Measurements from ENCODE around the gene PTTG1IP. TPM values are rescaled to one million over a fixed set of nuclear protein-coding genes. Genes with fewer than 3 reads are reported as not detected.

The PTTG1IP gene
- total RNA-seq, 4 donors from 2014 or later: 256 to 374 (median 309) TPM

DNA sequence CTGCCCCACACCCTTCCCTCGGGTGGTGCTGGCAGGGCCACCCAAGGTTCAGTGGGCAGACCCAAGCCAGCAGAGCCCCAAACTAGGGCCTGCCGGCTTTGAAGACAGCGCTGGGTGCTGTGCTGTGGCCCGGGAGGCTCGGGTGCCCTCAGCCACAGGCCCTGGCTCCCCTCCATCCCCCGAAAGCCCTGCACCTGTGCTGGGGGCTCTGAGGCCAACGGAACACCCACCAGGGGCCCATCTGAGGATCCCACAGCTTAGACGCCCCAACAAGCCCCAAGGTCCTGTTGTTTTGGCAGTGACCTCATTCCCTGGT lies 38.6 kb upstream of the PTTG1IP start:
- Histone ChIP-seq H3K36me3 (no peaks in the 10 kb centered on the region), H3K27ac (peak overlapping the region in 1 of 3 donors; percentile 50), H3K27me3 (no peaks in the 10 kb centered on the region), H3K9me3 (no peaks in the 10 kb centered on the region), H3K4me1 (peaks cover 8 to 25% of the 10 kb centered on the region in 2 donors), H3K4me3 (replicated peaks in 1 of 3) (no peak overlapping the region)
- 88 to 90% methylated on average over 3 to 6 of the region's 8 CpGs for WGBS, 2 donors
- intact Hi-C loops (cut with DNase I): no loop called here
- DNase-seq: no peak
- TF ChIP-seq, protein P1, sequence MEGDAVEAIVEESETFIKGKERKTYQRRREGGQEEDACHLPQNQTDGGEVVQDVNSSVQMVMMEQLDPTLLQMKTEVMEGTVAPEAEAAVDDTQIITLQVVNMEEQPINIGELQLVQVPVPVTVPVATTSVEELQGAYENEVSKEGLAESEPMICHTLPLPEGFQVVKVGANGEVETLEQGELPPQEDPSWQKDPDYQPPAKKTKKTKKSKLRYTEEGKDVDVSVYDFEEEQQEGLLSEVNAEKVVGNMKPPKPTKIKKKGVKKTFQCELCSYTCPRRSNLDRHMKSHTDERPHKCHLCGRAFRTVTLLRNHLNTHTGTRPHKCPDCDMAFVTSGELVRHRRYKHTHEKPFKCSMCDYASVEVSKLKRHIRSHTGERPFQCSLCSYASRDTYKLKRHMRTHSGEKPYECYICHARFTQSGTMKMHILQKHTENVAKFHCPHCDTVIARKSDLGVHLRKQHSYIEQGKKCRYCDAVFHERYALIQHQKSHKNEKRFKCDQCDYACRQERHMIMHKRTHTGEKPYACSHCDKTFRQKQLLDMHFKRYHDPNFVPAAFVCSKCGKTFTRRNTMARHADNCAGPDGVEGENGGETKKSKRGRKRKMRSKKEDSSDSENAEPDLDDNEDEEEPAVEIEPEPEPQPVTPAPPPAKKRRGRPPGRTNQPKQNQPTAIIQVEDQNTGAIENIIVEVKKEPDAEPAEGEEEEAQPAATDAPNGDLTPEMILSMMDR (IDR thresholded peaks at IDR 0.05): no peak
- TF ChIP-seq POLR2A (IDR thresholded peaks at IDR 0.05): no peak

DNA sequence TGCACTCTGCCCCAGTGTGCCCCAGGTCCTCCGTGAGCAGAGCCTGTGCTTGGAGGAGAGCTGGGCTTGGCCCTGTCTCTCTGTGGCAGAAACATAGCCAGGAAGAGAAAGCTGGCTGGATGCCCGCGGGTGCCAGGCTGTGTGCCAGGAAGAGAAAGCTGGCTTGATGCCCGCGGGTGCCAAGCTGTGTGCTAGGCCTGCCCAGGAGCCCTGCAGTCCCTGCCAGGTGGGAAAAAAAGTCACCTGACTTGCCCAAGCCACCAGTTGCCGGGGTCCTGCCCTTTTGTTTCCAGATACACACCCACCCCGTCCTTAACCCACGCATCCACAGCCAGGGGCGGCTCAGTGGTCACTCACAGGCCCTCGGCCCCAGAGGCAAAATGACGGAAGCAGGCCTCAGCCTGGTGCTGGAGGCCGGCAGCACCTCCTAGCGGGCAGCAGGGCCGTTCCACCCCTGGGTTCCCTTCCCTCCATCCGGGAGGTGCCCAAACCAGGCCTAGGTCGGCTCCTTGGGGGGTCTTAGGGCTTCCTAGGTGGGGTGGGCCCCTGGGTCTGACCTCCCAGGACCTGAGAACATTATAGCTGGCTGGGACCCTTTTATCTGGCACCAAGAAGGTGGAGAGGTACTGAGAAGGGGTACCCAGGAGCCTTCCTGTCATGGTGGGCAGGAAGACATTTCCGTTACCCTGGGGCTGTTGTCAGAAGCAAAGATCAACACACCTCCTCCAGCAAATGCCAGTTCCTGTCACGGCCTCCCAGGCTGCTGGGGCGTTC lies 38.1 kb upstream of the PTTG1IP start:
- no peaks in the 10 kb centered on the region for H3K36me3 ChIP-seq
- H3K4me3 ChIP-seq (replicated peaks in 1 of 3): no peak overlapping the region
- no peak for TF ChIP-seq POLR2A (IDR thresholded peaks at IDR 0.05)
- TF ChIP-seq, protein P1 (IDR thresholded peaks at IDR 0.05): peak in 1 of 6 experiments; percentile 23
- H3K4me1 ChIP-seq: peaks cover 8 to 25% of the 10 kb centered on the region in 2 donors
- H3K9me3 ChIP-seq: no peaks in the 10 kb centered on the region
- intact Hi-C loops (cut with DNase I): no loop called here
- peak; percentile 86 to 87 for DNase-seq
- H3K27ac ChIP-seq: peak overlapping the region in 2 of 3 donors; percentile 50 to 58
- H3K27me3 ChIP-seq: no peaks in the 10 kb centered on the region
- WGBS, 2 donors: 49 to 53% methylated on average over 7 to 10 of the region's 19 CpGs

DNA sequence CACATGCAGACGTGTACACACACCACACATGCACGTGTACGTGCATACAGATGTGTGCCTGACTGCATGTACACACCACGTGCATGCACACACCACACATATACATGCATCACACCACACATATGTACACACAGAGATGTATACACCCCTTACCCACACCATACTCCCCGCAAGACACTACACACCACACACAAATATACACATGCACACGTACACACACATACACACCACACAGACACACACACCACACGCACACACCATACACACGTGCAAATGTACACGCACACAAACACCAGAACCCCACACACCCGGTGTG lies 37.5 kb upstream of the PTTG1IP start:
- DNase-seq: no peak
- no peak overlapping the region for H3K4me3 ChIP-seq (replicated peaks in 1 of 3)
- TF ChIP-seq, protein P1 (IDR thresholded peaks at IDR 0.05): no peak
- no peak for TF ChIP-seq POLR2A (IDR thresholded peaks at IDR 0.05)

DNA sequence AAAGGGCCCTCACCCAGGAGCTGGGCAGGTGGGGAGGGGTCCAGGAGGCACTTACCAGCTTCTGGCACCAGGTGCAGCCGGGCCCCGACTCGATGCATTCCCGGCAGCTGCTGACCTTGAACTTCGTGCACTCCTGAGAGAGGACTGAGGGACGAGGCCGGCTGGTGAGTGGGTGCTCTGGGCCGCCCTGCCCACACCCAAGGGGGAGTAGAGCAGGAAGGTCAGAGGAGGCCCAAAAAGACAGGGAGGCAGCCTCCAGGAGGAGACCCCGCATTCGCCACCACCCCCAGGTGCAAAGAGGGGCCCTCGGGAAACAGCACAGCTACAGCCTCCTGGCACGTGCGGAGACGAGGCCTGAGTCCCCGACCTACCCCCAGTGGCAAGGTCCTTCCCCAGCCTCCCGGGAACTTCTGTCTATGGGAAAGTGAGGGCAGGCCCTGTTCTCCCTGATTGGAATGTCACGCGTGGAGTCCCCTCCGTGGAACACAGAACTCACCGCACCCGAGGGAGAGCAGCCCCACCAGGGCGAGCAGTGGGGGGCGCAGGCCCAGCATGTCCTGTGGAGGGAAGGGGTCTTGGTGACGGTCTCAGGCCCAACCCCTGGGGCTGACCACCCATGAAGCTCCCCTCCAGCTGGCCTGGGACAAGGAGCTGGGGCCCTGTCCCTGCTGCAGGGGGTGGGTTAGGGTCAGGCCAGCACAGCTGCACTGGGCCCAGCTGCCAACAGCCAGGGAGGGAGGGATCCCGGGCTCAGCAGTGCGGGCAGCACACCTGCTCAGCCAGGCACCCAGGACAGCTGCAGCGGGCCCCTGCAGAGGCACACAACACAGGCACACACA lies 37.0 kb upstream of the PTTG1IP start:
- Histone ChIP-seq H3K36me3 (no peaks in the 10 kb centered on the region), H3K9me3 (no peaks in the 10 kb centered on the region), H3K27ac (no peak overlapping the region), H3K27me3 (no peaks in the 10 kb centered on the region), H3K4me1 (peaks cover 8 to 25% of the 10 kb centered on the region in 2 donors), H3K4me3 (replicated peaks in 1 of 3) (no peak overlapping the region)
- intact Hi-C loops (cut with DNase I): no loop called here
- TF ChIP-seq, protein P1 (IDR thresholded peaks at IDR 0.05): no peak
- TF ChIP-seq POLR2A (IDR thresholded peaks at IDR 0.05): no peak
- peak; percentile 8 to 23 for DNase-seq
- 65 to 71% methylated on average over 7 to 25 of the region's 27 CpGs for WGBS, 2 donors

More for the DNA sequence above, 37.5 kb upstream of the PTTG1IP start:
- Histone ChIP-seq H3K4me1 (peaks cover 8 to 25% of the 10 kb centered on the region in 2 donors), H3K27ac (no peak overlapping the region), H3K36me3 (no peaks in the 10 kb centered on the region), H3K9me3 (no peaks in the 10 kb centered on the region), H3K27me3 (no peaks in the 10 kb centered on the region)
- 69 to 71% methylated on average over 8 to 10 of the region's 10 CpGs for WGBS, 2 donors
- intact Hi-C loops (cut with DNase I): no loop called here

DNA sequence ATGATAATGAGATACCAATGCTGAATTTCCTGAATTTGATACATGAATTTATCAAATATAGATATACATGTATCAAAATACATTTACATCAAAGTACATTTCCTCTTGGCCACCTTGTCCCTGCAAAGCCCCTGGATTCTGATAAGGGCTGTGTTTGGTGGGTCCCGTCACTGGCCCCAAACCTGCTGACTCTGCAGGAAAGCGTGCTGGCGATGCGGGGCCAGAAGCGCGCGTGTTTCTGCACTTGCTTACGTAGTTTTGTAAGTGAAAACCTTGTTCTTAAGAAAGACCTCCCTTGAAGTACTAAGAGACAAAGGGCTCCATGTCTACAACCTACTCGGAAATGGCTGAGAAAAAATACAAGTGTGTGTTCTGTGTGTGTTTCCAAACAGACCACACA lies 36.2 kb upstream of the PTTG1IP start:
- 61 to 72% methylated on average over 9 of the region's 9 CpGs for WGBS, 2 donors
- no peaks in the 10 kb centered on the region for H3K36me3 ChIP-seq
- TF ChIP-seq, protein P1 (IDR thresholded peaks at IDR 0.05): no peak
- no peak for TF ChIP-seq POLR2A (IDR thresholded peaks at IDR 0.05)
- intact Hi-C loops (cut with DNase I): no loop called here
- no peaks in the 10 kb centered on the region for H3K27me3 ChIP-seq
- no peak overlapping the region for H3K27ac ChIP-seq
- no peaks in the 10 kb centered on the region for H3K9me3 ChIP-seq
- no peak for DNase-seq
- H3K4me1 ChIP-seq: peaks cover 8 to 25% of the 10 kb centered on the region in 2 donors
- H3K4me3 ChIP-seq (replicated peaks in 1 of 3): no peak overlapping the region

Data from thyroid gland (tissue), 4 donors.